ENCODE data around the gene UBAP2L.

GRCh38 chr1:154221278-154222001, 685 bp downstream of the UBAP2L start:
- TF ChIP-seq CTCF (optimal IDR thresholded peaks at IDR 0.05 in 1 of 3, IDR thresholded peaks at IDR 0.05 in 1 of 3, conservative IDR thresholded peaks at IDR 0.05 in 1 of 3; ENCODE audit: extremely low read depth in 1 of 3, insufficient read depth in 2 of 3, low read length in 3 of 3), result no peak
- TF ChIP-seq EZH2 (IDR thresholded peaks at IDR 0.05; ENCODE audit: low read length), result no peak

Data from keratinocyte (primary cell).